H9 (cell line): ENCODE data around the gene DUOXA1. TPM values are rescaled to one million over a fixed set of nuclear protein-coding genes. Genes with fewer than 3 reads are reported as not detected.

Experiments used
- DNase-seq: peaks from one replicate; pipeline ENCODE4 v3.0.0-alpha.2; 2017
- H2AFZ ChIP-seq: one replicate; pipeline ENCODE4 v1.6.1; 2013; ENCODE audit warnings: mild to moderate bottlenecking, low read length, control low read depth, moderate library complexity
- H2AK5ac ChIP-seq: 2 replicates; pipeline ENCODE4 v1.6.1; 2013; ENCODE audit warnings: low read length, control low read depth, mixed read lengths; ENCODE audit not compliant: insufficient read length
- H2BK120ac ChIP-seq: one replicate; pipeline ENCODE4 v1.6.1; 2013; ENCODE audit warnings: low read depth, mild to moderate bottlenecking, low read length, control low read depth, inconsistent platforms; ENCODE audit not compliant: poor library complexity, severe bottlenecking
- H2BK12ac ChIP-seq: 2 replicates; pipeline ENCODE4 v1.6.1; 2013; ENCODE audit warnings: low read length, control low read depth, mixed read lengths, low read depth; ENCODE audit not compliant: insufficient read length
- H2BK15ac ChIP-seq: 2 replicates; pipeline ENCODE4 v1.6.1; 2013; ENCODE audit warnings: low read depth, low read length, control low read depth
- H2BK20ac ChIP-seq: one replicate; pipeline ENCODE4 v1.6.1; 2013; ENCODE audit warnings: low read depth, mild to moderate bottlenecking, low read length, control low read depth, inconsistent platforms; ENCODE audit not compliant: poor library complexity, severe bottlenecking
- H2BK5ac ChIP-seq: 2 replicates; pipeline ENCODE4 v1.6.1; 2013; ENCODE audit warnings: low read length, control low read depth, mixed read lengths; ENCODE audit not compliant: insufficient read length
- H3K14ac ChIP-seq: 2 replicates; pipeline ENCODE4 v1.6.1; 2013; ENCODE audit warnings: low read length, control low read depth; ENCODE audit not compliant: insufficient read depth
- H3K18ac ChIP-seq: 2 replicates; pipeline ENCODE4 v1.6.1; 2013; ENCODE audit warnings: low read depth, mild to moderate bottlenecking, mixed read lengths, low read length, control low read depth; ENCODE audit not compliant: insufficient read length
- H3K23ac ChIP-seq: 2 replicates; pipeline ENCODE4 v1.6.1; 2013; ENCODE audit warnings: low read length, control low read depth, mixed read lengths, low read depth; ENCODE audit not compliant: insufficient read length
- H3K23me2 ChIP-seq: 2 replicates; pipeline ENCODE4 v1.6.1; 2013; ENCODE audit warnings: low read depth, mild to moderate bottlenecking, mixed read lengths, low read length, control low read depth; ENCODE audit not compliant: insufficient read length, poor library complexity, severe bottlenecking
- H3K27ac ChIP-seq: 2 replicates; pipeline ENCODE4 v1.5.1; 2013; ENCODE audit warnings: low read length, control low read depth, mixed read lengths, low read depth; ENCODE audit not compliant: insufficient read length
- H3K27me3 ChIP-seq: 2 replicates; pipeline ENCODE4 v1.6.1; 2013; ENCODE audit warnings: low read length, control low read depth, inconsistent platforms; ENCODE audit not compliant: insufficient read depth
- H3K4ac ChIP-seq: 2 replicates; pipeline ENCODE4 v1.6.1; 2013; ENCODE audit warnings: low read depth, mild to moderate bottlenecking, control low read depth, inconsistent platforms, low read length, moderate library complexity
- H3K4me1 ChIP-seq: 2 replicates; pipeline ENCODE4 v1.6.1; 2013; ENCODE audit warnings: low read length, control low read depth, inconsistent platforms; ENCODE audit not compliant: insufficient read depth
- H3K4me2 ChIP-seq: 2 replicates; pipeline ENCODE4 v1.6.1; 2013; ENCODE audit warnings: low read length, control low read depth, mixed read lengths; ENCODE audit not compliant: insufficient read length, insufficient read depth
- H3K56ac ChIP-seq: 2 replicates; pipeline ENCODE4 v1.6.1; 2013; ENCODE audit warnings: low read depth, mild to moderate bottlenecking, mixed read lengths, low read length, control low read depth; ENCODE audit not compliant: insufficient read length
- H3K79me1 ChIP-seq: 2 replicates; pipeline ENCODE4 v1.6.1; 2013; ENCODE audit warnings: low read depth, mild to moderate bottlenecking, moderate library complexity, low read length, control low read depth, inconsistent platforms; ENCODE audit not compliant: insufficient read depth, poor library complexity, severe bottlenecking
- H3K79me2 ChIP-seq: 2 replicates; pipeline ENCODE4 v1.6.1; 2013; ENCODE audit warnings: low read length, control low read depth, inconsistent platforms; ENCODE audit not compliant: insufficient read depth
- H3K9ac ChIP-seq: 2 replicates; pipeline ENCODE4 v1.6.1; 2013; ENCODE audit warnings: low read length, control low read depth, mixed read lengths; ENCODE audit not compliant: insufficient read length; ENCODE audit errors: extremely low read depth
- H3K9me3 ChIP-seq: one replicate; pipeline ENCODE4 v1.6.1; 2013; ENCODE audit warnings: low read depth, low read length, inconsistent platforms; ENCODE audit not compliant: control insufficient read depth
- H3T11ph ChIP-seq: one replicate; pipeline ENCODE4 v1.6.1; 2013; ENCODE audit warnings: mild to moderate bottlenecking, low read length, control low read depth, inconsistent platforms
- H4K20me1 ChIP-seq: one replicate; pipeline ENCODE4 v1.6.1; 2013; ENCODE audit not compliant: control insufficient read depth, insufficient read length, insufficient read depth
- H4K5ac ChIP-seq: 2 replicates; pipeline ENCODE4 v1.6.1; 2013; ENCODE audit warnings: low read depth, mild to moderate bottlenecking, mixed read lengths, low read length, control low read depth; ENCODE audit not compliant: insufficient read length
- H4K8ac ChIP-seq: replicated peaks from 2 replicates; pipeline ENCODE4 v1.6.1; 2013; ENCODE audit warnings: low read length, control low read depth, mixed read lengths, low read depth; ENCODE audit not compliant: insufficient read length
- H4K91ac ChIP-seq: 2 replicates; pipeline ENCODE4 v1.6.1; 2013; ENCODE audit warnings: low read depth, mild to moderate bottlenecking, moderate library complexity, mixed read lengths, low read length, control low read depth; ENCODE audit not compliant: insufficient read length
- H3K27ac Mint-ChIP-seq, 3 experiments: 2 replicates in 2 of 3; 3 replicates in 1 of 3; pipeline ENCODE4 v1.8.0; 2020 to 2021; ENCODE audit warnings: mixed read lengths in 3 of 3, mild to moderate bottlenecking in 1 of 3, moderate library complexity in 1 of 3
- H3K27me3 Mint-ChIP-seq: 2 replicates; pipeline ENCODE4 v1.8.0; 2021; ENCODE audit warnings: low read depth, mild to moderate bottlenecking, moderate library complexity, mixed read lengths
- H3K36me3 Mint-ChIP-seq, 3 experiments: 2 replicates in 2 of 3; 3 replicates in 1 of 3; pipeline ENCODE4 v1.8.0; 2020 to 2021; ENCODE audit warnings: low read depth in 3 of 3, mixed read lengths in 3 of 3; ENCODE audit not compliant: insufficient read depth in 1 of 3
- H3K4me1 Mint-ChIP-seq, 2 experiments: 2 replicates each; pipeline ENCODE4 v1.8.0; 2020; ENCODE audit warnings: mixed read lengths in 2 of 2
- H3K4me3 Mint-ChIP-seq, 2 experiments: 2 replicates in 1 of 2; 3 replicates in 1 of 2; pipeline ENCODE4 v1.8.0; 2020 to 2021; ENCODE audit warnings: mild to moderate bottlenecking in 2 of 2, mixed read lengths in 2 of 2, moderate library complexity in 1 of 2
- H3K9me3 Mint-ChIP-seq, 2 experiments: 2 replicates in 1 of 2; 3 replicates in 1 of 2; pipeline ENCODE4 v1.8.0; 2020; ENCODE audit warnings: mild to moderate bottlenecking in 2 of 2, mixed read lengths in 2 of 2, moderate library complexity in 1 of 2
- WGBS: extraction: QIAGEN DNeasy Blood & Tissue Kit; methylation state at CpG from one replicate; pipeline ENCODE4 v1.1.7; 2013; ENCODE audit warnings: missing lambda C conversion rate, low lambda C conversion rate, mixed read lengths; ENCODE audit not compliant: insufficient read length; ENCODE audit errors: extremely low coverage; 5-methylcytosine and 5-hydroxymethylcytosine counted together
- total RNA-seq: library from RNA; stranded (reverse); gene quantifications from 2 replicates; pipeline ENCODE4 v1.2.1, GENCODE V29; 2021
- TF ChIP-seq, protein P1 (sequence below): fragments of 200-600 bp; sonication (generic); conservative IDR thresholded peaks from 3 replicates; pipeline ENCODE4 v1.8.0; 2021; ENCODE audit warnings: antibody characterized with exemption, mild to moderate bottlenecking

DUOXA1 gene
- total RNA-seq, 1 experiment from 2014 or later = 1.2 TPM

DNA sequence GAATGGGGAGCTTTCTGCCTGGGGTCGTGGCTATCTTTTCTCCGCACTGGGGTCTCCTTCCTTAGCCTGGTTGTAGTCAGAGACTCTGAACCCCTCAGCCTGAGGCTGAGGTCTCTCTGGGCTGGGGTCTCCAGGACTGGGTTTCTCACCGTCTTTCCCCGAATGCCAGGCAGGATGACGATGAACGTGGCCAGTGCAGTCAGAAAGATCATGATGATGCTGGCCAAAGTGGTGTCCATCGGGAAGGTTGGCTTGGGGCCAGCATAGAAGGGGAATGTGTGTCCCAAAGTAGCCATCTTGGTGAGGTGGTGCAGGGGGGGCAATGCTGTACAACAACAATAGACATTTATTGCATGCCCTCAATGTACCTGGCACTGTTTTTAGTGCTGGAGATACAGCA lies 7.0 kb downstream of the DUOXA1 start:
- Histone ChIP-seq H3K79me1 (no peaks in the 10 kb centered on the region), H2AK5ac (no peak overlapping the region)

More for the DNA sequence above, 7.0 kb downstream of the DUOXA1 start:
- Mint-ChIP-seq H3K4me1 (peaks cover 2 to 5% of the 10 kb centered on the region in 2 experiments; a peak in 3 of 4 replicates), H3K4me3 (no peak overlapping the region), H3K9me3 (no peaks in the 10 kb centered on the region; a peak in 1 of 5 replicates), H3K27me3 (peaks cover 79% of the 10 kb centered on the region), H3K27ac (no peak overlapping the region; a peak in 1 of 7 replicates), H3K36me3 (no peaks in the 10 kb centered on the region; a peak in 2 of 7 replicates)
- Histone ChIP-seq H4K5ac (no peak overlapping the region), H2BK20ac (no peak overlapping the region), H2BK120ac (no peak overlapping the region), H3K23ac (no peak overlapping the region), H3K23me2 (peaks cover 2% of the 10 kb centered on the region), H2BK12ac (no peak overlapping the region), H4K20me1 (no peaks in the 10 kb centered on the region), H3K9ac (no peak overlapping the region), H3K14ac (no peak overlapping the region), H2BK5ac (no peak overlapping the region), H3T11ph (no peak overlapping the region), H3K4ac (no peak overlapping the region), H4K8ac (no peak overlapping the region), H3K56ac (no peak overlapping the region), H2BK15ac (no peak overlapping the region), H3K18ac (no peak overlapping the region), H2AFZ (no peak overlapping the region), H3K4me2 (no peak overlapping the region), H3K9me3 (no peaks in the 10 kb centered on the region), H3K27me3 (peaks cover 15% of the 10 kb centered on the region; the same call in 1 of the 2 replicates), H3K27ac (no peak overlapping the region), H3K4me1 (no peaks in the 10 kb centered on the region), H3K79me2 (no peaks in the 10 kb centered on the region), H4K91ac (no peak overlapping the region)
- TF ChIP-seq, protein P1, sequence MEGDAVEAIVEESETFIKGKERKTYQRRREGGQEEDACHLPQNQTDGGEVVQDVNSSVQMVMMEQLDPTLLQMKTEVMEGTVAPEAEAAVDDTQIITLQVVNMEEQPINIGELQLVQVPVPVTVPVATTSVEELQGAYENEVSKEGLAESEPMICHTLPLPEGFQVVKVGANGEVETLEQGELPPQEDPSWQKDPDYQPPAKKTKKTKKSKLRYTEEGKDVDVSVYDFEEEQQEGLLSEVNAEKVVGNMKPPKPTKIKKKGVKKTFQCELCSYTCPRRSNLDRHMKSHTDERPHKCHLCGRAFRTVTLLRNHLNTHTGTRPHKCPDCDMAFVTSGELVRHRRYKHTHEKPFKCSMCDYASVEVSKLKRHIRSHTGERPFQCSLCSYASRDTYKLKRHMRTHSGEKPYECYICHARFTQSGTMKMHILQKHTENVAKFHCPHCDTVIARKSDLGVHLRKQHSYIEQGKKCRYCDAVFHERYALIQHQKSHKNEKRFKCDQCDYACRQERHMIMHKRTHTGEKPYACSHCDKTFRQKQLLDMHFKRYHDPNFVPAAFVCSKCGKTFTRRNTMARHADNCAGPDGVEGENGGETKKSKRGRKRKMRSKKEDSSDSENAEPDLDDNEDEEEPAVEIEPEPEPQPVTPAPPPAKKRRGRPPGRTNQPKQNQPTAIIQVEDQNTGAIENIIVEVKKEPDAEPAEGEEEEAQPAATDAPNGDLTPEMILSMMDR = no peak
- no CpG with 5 or more reads among the region's 7 CpGs for WGBS
- DNase-seq = no peak
